ENCODE results near the gene OR2T34.
A peak's percentile ranks its signal among the peaks of the same experiment; 100 is the strongest.
"Not testable (repeated sequence)": the region's sequence is repeated elsewhere in the genome, so short reads cannot be mapped to it uniquely, and the experiment has no call there.

OR2T34 gene

GRCh38 chr1:248574657-248575056, at the start of gene OR2T34:
Gene OR2T34 (minus strand): TSS chr1:248574757. CDS start chr1:248574757, 0 bp downstream.
- not testable (repeated sequence) for DNase-seq (ENCODE audit: low read depth in 2 of 2)

- DNase-seq (ENCODE audit: low read depth in 2 of 2), result no peak
Measured at GRCh38 chr1:248622570-248623001, 48.0 kb upstream of the OR2T34 start.

- no peak for DNase-seq (ENCODE audit: low read depth in 2 of 2)
Measured at GRCh38 chr1:248621770-248622169, 47.2 kb upstream of the OR2T34 start.

GRCh38 chr1:248618878-248619277, 44.3 kb upstream of the OR2T34 start:
- peak in 1 of 2 donors; percentile 37 for DNase-seq (ENCODE audit: low read depth in 2 of 2)

GRCh38 chr1:248618119-248618518, 43.6 kb upstream of the OR2T34 start:
- DNase-seq (ENCODE audit: low read depth in 2 of 2), result no peak

GRCh38 chr1:248613742-248614141, 39.2 kb upstream of the OR2T34 start:
- no peak for DNase-seq (ENCODE audit: low read depth in 2 of 2)

GRCh38 chr1:248611883-248612414, 37.4 kb upstream of the OR2T34 start:
- DNase-seq (ENCODE audit: low read depth in 2 of 2), result no peak

GRCh38 chr1:248610301-248610700, 35.7 kb upstream of the OR2T34 start:
- DNase-seq (ENCODE audit: low read depth in 2 of 2), result no peak

- DNase-seq (ENCODE audit: low read depth in 2 of 2), result no peak
Measured at GRCh38 chr1:248599396-248599795, 24.8 kb upstream of the OR2T34 start.

- DNase-seq (ENCODE audit: low read depth in 2 of 2), result no peak
Measured at GRCh38 chr1:248597589-248597988, 23.0 kb upstream of the OR2T34 start, which contains the start of gene OR2T10. Gene OR2T10 (minus strand): TSS chr1:248597700. CDS start chr1:248593768, 3,932 bp downstream.

- DNase-seq (ENCODE audit: low read depth in 2 of 2), result no peak
Measured at GRCh38 chr1:248596615-248597014, 22.1 kb upstream of the OR2T34 start.

- no peak for DNase-seq (ENCODE audit: low read depth in 2 of 2)
Measured at GRCh38 chr1:248593226-248593625, 18.7 kb upstream of the OR2T34 start.

GRCh38 chr1:248592655-248593054, 18.1 kb upstream of the OR2T34 start:
- no peak for DNase-seq (ENCODE audit: low read depth in 2 of 2)

- DNase-seq (ENCODE audit: low read depth in 2 of 2), result no peak
Measured at GRCh38 chr1:248590055-248590454, 15.5 kb upstream of the OR2T34 start.

GRCh38 chr1:248589334-248589733, 14.8 kb upstream of the OR2T34 start:
- DNase-seq (ENCODE audit: low read depth in 2 of 2), result no peak

- no peak for DNase-seq (ENCODE audit: low read depth in 2 of 2)
Measured at GRCh38 chr1:248585266-248585665, 10.7 kb upstream of the OR2T34 start.

GRCh38 chr1:248576260-248576980, 1.9 kb upstream of the OR2T34 start:
- no peak for DNase-seq (ENCODE audit: low read depth in 2 of 2)

GRCh38 chr1:248573856-248574255, 701 bp downstream of the OR2T34 start:
- not testable (repeated sequence) for DNase-seq (ENCODE audit: low read depth in 2 of 2)

GRCh38 chr1:248572049-248572448, 2.5 kb downstream of the OR2T34 start:
- DNase-seq (ENCODE audit: low read depth in 2 of 2), result not testable (repeated sequence)

GRCh38 chr1:248570811-248571210, 3.7 kb downstream of the OR2T34 start:
- not testable (repeated sequence) for DNase-seq (ENCODE audit: low read depth in 2 of 2)

- DNase-seq (ENCODE audit: low read depth in 2 of 2), result not testable (repeated sequence)
Measured at GRCh38 chr1:248569049-248569448, 5.5 kb downstream of the OR2T34 start.

- DNase-seq (ENCODE audit: low read depth in 2 of 2), result not testable (repeated sequence)
Measured at GRCh38 chr1:248565530-248566373, 8.8 kb downstream of the OR2T34 start.
